Parathyroid adenoma (tissue), 2 donors: Measurements from ENCODE around the gene EVA1A.
"Not testable (repeated sequence)": the region's sequence is repeated elsewhere in the genome, so short reads cannot be mapped to it uniquely, and the experiment has no call there.

ENCODE experiments used
- H2AFZ ChIP-seq: fragments of 300-600 bp; sonication (generic); one replicate; pipeline ENCODE4 v1.7.0; 2017; ENCODE audit warnings: antibody characterized with exemption, mild to moderate bottlenecking
- H3K27ac ChIP-seq: fragments of 300-600 bp; sonication (generic); one replicate; pipeline ENCODE4 v1.7.0; 2017
- H3K27me3 ChIP-seq: fragments of 300-600 bp; sonication (generic); one replicate; pipeline ENCODE4 v1.7.0; 2017; ENCODE audit warnings: low read length; ENCODE audit not compliant: control insufficient read depth, insufficient read depth
- H3K36me3 ChIP-seq: fragments of 300-600 bp; sonication (generic); one replicate; pipeline ENCODE4 v1.7.0; 2017; ENCODE audit warnings: low read length; ENCODE audit not compliant: control insufficient read depth, insufficient read depth
- H3K4me1 ChIP-seq: fragments of 300-600 bp; sonication (generic); one replicate; pipeline ENCODE4 v1.7.0; 2017; ENCODE audit warnings: control low read depth
- H3K4me2 ChIP-seq: fragments of 300-600 bp; sonication (generic); one replicate; pipeline ENCODE4 v1.7.0; 2017; ENCODE audit warnings: low read length
- H3K4me3 ChIP-seq: fragments of 300-600 bp; sonication (generic); one replicate; pipeline ENCODE4 v1.7.0; 2017; ENCODE audit warnings: low read depth, low read length
- H3K79me2 ChIP-seq: fragments of 300-600 bp; sonication (generic); one replicate; pipeline ENCODE4 v1.7.0; 2017; ENCODE audit warnings: control low read depth
- H3K9ac ChIP-seq: fragments of 300-600 bp; sonication (generic); one replicate; pipeline ENCODE4 v1.7.0; 2017; ENCODE audit warnings: mild to moderate bottlenecking
- H3K9me3 ChIP-seq: fragments of 300-600 bp; sonication (generic); one replicate; pipeline ENCODE4 v1.7.0; 2017; ENCODE audit warnings: low read length; ENCODE audit not compliant: control insufficient read depth
- TF ChIP-seq, protein P1 (sequence below): fragments of 300-600 bp; sonication (generic); IDR thresholded peaks from one replicate; pipeline ENCODE4 v1.7.0; 2017; ENCODE audit warnings: antibody characterized with exemption, mild to moderate bottlenecking
- donor health status: primary hyperparathyroidism.

The EVA1A gene

DNA sequence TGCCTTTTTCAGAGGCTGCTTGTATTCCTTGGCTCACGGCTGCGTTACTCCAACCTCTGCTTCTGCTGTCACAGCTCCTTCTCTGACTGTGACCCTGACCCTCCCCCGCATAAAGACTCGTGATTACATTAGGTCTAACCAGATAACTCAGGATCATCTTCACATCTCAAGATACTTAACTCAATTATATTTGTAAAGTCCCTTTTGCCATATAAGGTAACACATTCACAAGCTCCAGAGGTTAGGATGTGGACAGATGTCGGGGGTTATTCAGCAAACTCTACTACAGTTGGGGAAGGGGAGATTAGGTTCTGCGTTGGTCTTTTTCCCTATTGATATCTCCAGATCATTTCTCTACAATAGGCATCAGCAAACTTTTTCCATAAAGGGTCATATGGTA, 76.9 kb downstream of the EVA1A start:
- H3K27me3 ChIP-seq, result no peaks in the 10 kb centered on the region
- H3K36me3 ChIP-seq, result no peaks in the 10 kb centered on the region
- H3K4me1 ChIP-seq, result no peaks in the 10 kb centered on the region
- H3K9me3 ChIP-seq, result no peaks in the 10 kb centered on the region
- TF ChIP-seq, protein P1, sequence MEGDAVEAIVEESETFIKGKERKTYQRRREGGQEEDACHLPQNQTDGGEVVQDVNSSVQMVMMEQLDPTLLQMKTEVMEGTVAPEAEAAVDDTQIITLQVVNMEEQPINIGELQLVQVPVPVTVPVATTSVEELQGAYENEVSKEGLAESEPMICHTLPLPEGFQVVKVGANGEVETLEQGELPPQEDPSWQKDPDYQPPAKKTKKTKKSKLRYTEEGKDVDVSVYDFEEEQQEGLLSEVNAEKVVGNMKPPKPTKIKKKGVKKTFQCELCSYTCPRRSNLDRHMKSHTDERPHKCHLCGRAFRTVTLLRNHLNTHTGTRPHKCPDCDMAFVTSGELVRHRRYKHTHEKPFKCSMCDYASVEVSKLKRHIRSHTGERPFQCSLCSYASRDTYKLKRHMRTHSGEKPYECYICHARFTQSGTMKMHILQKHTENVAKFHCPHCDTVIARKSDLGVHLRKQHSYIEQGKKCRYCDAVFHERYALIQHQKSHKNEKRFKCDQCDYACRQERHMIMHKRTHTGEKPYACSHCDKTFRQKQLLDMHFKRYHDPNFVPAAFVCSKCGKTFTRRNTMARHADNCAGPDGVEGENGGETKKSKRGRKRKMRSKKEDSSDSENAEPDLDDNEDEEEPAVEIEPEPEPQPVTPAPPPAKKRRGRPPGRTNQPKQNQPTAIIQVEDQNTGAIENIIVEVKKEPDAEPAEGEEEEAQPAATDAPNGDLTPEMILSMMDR, result no peak
- H2AFZ ChIP-seq, result no peak overlapping the region
- H3K4me2 ChIP-seq, result no peak overlapping the region
- no peaks in the 10 kb centered on the region for H3K79me2 ChIP-seq
- no peak overlapping the region for H3K9ac ChIP-seq
- H3K27ac ChIP-seq, result no peak overlapping the region
- no peak overlapping the region for H3K4me3 ChIP-seq

GRCh38 chr2:75482398-75482797, 78.3 kb downstream of the EVA1A start:
- H3K9ac ChIP-seq, result no peak overlapping the region
- TF ChIP-seq, protein P1, result no peak

DNA sequence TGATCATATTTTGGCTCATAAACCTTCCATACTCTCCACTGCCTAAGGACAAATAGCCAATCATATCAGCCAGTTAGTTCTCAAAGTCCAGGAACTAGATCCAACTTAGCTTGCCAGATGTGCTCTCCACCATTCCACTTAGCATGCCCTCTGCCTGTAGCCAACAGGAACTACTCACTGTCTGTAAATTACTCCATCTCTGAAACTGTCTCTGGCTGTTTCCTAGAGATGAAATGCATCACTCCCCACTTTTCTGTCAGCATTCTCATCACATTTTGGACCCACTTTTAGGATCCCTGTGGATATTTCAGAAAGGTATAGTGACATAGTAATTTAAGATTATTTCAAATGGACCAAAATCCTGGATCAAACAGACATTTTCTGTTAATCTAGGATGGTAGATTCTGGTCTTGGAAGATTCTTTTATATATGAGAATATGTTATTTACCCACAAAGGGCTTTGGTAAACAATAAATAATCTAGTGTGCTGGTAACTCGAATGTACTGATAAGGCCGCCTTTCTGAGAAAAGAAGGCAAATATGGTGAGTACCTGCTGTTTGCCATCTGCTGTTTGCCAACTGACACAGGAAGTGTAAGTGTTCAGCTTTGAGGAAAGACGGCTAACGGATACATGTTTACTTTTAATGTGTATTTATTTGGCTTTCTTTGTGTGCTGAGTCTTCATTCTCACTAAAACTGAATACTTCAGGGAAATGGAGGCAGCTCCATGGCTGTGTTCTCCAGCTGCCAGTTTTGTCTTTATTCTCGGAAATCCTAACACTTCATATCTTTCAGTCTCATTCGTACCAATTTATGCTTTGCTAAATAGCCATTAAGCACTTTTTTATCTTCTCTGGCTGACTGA, 79.5 kb downstream of the EVA1A start:
- Histone ChIP-seq H3K4me1 (no peaks in the 10 kb centered on the region), H2AFZ (no peak overlapping the region), H3K79me2 (no peaks in the 10 kb centered on the region), H3K4me2 (no peak overlapping the region), H3K27me3 (no peaks in the 10 kb centered on the region), H3K27ac (no peak overlapping the region), H3K4me3 (no peak overlapping the region), H3K9me3 (no peaks in the 10 kb centered on the region), H3K36me3 (no peaks in the 10 kb centered on the region), H3K9ac (no peak overlapping the region)
- TF ChIP-seq, protein P1, result no peak

More at GRCh38 chr2:75482398-75482797, 78.3 kb downstream of the EVA1A start:
- Histone ChIP-seq H3K4me2 (no peak overlapping the region), H3K27me3 (no peaks in the 10 kb centered on the region), H2AFZ (no peak overlapping the region), H3K79me2 (no peaks in the 10 kb centered on the region), H3K36me3 (no peaks in the 10 kb centered on the region), H3K4me3 (no peak overlapping the region), H3K27ac (no peak overlapping the region), H3K9me3 (no peaks in the 10 kb centered on the region), H3K4me1 (no peaks in the 10 kb centered on the region)

DNA sequence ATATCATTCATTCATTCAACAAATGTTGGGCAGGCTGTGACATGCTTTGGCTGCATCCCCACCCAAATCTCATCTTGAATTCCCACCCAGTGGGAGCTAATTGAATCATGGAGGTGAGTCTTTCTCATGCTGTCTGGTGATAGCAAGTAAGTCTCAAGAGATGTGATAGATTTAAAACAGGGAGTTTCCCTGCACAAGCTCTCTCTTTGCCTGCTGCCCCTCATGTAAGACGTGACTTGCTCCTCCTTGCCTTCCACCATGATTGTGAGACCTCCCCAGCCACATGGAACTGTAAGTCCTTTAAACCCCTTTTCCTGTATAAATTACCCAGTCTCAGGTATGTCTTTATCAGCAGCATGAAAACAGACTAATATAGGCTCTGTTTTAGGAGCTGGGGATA, 83.0 kb downstream of the EVA1A start:
- not testable (repeated sequence) for H3K4me3 ChIP-seq, H3K4me2 ChIP-seq, H3K4me1 ChIP-seq, H3K9ac ChIP-seq, H3K79me2 ChIP-seq, H3K27me3 ChIP-seq, H3K9me3 ChIP-seq, H3K27ac ChIP-seq, H2AFZ ChIP-seq, H3K36me3 ChIP-seq

- H3K4me2 ChIP-seq, result no peak overlapping the region
- no peaks in the 10 kb centered on the region for H3K36me3 ChIP-seq
- H3K4me3 ChIP-seq, result no peak overlapping the region
- H3K27me3 ChIP-seq, result no peaks in the 10 kb centered on the region
- TF ChIP-seq, protein P1, result no peak
- H3K9me3 ChIP-seq, result no peaks in the 10 kb centered on the region
- no peak overlapping the region for H3K9ac ChIP-seq
- H2AFZ ChIP-seq, result no peak overlapping the region
- no peaks in the 10 kb centered on the region for H3K79me2 ChIP-seq
- H3K27ac ChIP-seq, result no peak overlapping the region
- H3K4me1 ChIP-seq, result no peaks in the 10 kb centered on the region
Observed at GRCh38 chr2:75476761-75477160, 84.0 kb downstream of the EVA1A start.
